ENCODE measurements around the gene RGSL1. TPM values are rescaled to one million over a fixed set of nuclear protein-coding genes. Genes with fewer than 3 reads are reported as not detected.

RGSL1 gene
- total RNA-seq, 1 donor from 2014 or later, result not detected

DNA sequence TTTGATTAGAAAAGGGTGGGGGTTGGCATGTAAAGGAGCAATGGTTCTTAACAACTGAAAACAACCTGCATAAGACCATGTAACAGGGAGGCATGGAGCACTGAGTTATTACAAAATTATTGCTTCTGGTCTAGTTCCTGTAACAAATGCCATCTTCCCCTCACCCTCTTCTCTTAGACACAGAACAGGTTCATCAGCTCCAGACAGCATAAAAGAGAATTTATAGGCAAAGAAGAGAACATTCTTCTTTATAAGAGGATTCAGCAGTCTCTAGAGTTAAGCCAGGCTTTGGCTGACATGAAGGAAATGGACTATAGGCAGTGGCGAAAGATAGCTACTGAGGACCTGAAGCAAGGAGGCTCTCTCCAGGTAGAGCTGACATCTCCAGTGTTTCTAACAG is 38.9 kb downstream of the RGSL1 start:
- Histone ChIP-seq H3K27ac (no peak overlapping the region), H3K4me3 (no peak overlapping the region), H3K9me3 (no peaks in the 10 kb centered on the region), H3K27me3 (no peaks in the 10 kb centered on the region), H3K4me1 (no peaks in the 10 kb centered on the region), H3K36me3 (no peaks in the 10 kb centered on the region)
- TF ChIP-seq POLR2A (IDR thresholded peaks at IDR 0.05), result no peak
- intact Hi-C loops (cut with DNase I), result no loop called here
- no peak for DNase-seq (ENCODE audit: extremely low spot score in 2 of 2)

DNA sequence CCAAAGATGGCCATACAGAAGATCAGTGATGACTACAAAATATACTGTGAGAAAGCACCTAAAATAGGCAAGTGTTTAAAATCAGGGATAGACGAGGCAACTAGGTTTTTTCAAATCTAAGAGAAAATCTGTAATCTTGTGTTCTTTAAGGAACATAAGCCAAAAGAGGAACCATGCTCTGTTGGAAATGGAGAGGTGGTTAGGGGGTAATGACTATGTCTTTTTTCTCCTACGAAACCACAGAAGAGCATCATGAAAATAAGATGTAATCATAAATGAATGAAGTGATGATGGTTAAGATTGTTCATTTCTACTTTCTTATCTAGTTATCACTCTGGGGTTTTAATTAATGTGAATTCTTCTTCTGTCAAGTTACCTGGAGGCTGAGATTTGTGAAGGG is 43.1 kb downstream of the RGSL1 start:
- no peaks in the 10 kb centered on the region for H3K9me3 ChIP-seq
- intact Hi-C loops (cut with DNase I), result no loop called here
- DNase-seq (ENCODE audit: extremely low spot score in 2 of 2), result no peak

DNA sequence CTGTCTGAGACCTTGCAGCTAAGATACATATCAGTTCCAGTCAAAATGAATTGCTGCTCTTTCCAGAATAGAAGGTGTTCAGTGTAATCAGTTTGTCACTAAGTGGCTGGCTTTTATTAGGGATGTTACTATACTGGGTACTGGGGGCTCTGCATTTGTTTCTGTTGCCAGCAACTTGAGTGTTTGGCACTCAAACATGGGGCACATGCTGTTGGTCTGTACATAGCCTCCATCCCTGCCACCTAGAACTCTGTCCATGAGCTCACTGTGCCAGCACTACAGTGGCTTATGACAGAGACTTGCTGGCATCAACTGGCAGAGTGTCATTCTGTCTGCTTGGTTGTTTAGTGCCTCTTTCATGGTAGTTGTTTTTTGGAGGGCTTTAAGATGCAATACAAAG is 45.1 kb downstream of the RGSL1 start:
- H3K27me3 ChIP-seq, result no peaks in the 10 kb centered on the region
- no peak for DNase-seq (ENCODE audit: extremely low spot score in 2 of 2)
- intact Hi-C loops (cut with DNase I), result no loop called here
- H3K36me3 ChIP-seq, result no peaks in the 10 kb centered on the region
- no peaks in the 10 kb centered on the region for H3K9me3 ChIP-seq
- H3K4me3 ChIP-seq, result no peak overlapping the region
- H3K4me1 ChIP-seq, result no peaks in the 10 kb centered on the region
- TF ChIP-seq POLR2A (IDR thresholded peaks at IDR 0.05) (no peak), POLR2AphosphoS5 (IDR thresholded peaks at IDR 0.05; ENCODE audit: insufficient read depth in 1 of 2, low read depth in 1 of 2) (no peak)
- TF ChIP-seq, protein P1, sequence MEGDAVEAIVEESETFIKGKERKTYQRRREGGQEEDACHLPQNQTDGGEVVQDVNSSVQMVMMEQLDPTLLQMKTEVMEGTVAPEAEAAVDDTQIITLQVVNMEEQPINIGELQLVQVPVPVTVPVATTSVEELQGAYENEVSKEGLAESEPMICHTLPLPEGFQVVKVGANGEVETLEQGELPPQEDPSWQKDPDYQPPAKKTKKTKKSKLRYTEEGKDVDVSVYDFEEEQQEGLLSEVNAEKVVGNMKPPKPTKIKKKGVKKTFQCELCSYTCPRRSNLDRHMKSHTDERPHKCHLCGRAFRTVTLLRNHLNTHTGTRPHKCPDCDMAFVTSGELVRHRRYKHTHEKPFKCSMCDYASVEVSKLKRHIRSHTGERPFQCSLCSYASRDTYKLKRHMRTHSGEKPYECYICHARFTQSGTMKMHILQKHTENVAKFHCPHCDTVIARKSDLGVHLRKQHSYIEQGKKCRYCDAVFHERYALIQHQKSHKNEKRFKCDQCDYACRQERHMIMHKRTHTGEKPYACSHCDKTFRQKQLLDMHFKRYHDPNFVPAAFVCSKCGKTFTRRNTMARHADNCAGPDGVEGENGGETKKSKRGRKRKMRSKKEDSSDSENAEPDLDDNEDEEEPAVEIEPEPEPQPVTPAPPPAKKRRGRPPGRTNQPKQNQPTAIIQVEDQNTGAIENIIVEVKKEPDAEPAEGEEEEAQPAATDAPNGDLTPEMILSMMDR (IDR thresholded peaks at IDR 0.05), result no peak
- H3K27ac ChIP-seq, result no peak overlapping the region

More for the DNA sequence above, 43.1 kb downstream of the RGSL1 start:
- no peaks in the 10 kb centered on the region for H3K36me3 ChIP-seq
- TF ChIP-seq, protein P1 (IDR thresholded peaks at IDR 0.05), result no peak
- TF ChIP-seq POLR2A (IDR thresholded peaks at IDR 0.05) (no peak), POLR2AphosphoS5 (IDR thresholded peaks at IDR 0.05; ENCODE audit: insufficient read depth in 1 of 2, low read depth in 1 of 2) (no peak)
- no peaks in the 10 kb centered on the region for H3K27me3 ChIP-seq
- H3K4me3 ChIP-seq, result no peak overlapping the region
- H3K4me1 ChIP-seq, result no peaks in the 10 kb centered on the region
- no peak overlapping the region for H3K27ac ChIP-seq

DNA sequence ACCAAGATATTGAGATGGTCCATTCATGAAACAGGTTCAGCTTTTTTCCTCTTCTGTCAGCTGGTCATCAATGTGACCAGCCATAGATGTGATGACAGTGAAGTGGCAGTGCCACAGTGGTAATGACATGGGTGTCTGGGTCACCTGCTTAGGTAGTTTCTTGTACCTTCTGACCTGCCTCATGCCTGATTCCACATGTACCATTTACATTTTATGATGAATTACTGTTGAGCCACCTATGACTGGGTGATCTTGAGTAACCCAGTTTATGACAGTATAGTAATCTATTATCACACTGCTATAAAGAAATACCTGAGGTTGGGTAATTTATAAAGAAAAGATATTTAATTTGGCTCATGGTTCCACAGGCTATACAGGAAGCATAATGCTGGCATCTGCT is 45.7 kb downstream of the RGSL1 start:
- H3K4me3 ChIP-seq, result no peak overlapping the region
- no peak overlapping the region for H3K27ac ChIP-seq
- no peaks in the 10 kb centered on the region for H3K9me3 ChIP-seq
- DNase-seq (ENCODE audit: extremely low spot score in 2 of 2), result no peak
- H3K4me1 ChIP-seq, result no peaks in the 10 kb centered on the region
- H3K27me3 ChIP-seq, result no peaks in the 10 kb centered on the region
- TF ChIP-seq, protein P1 (IDR thresholded peaks at IDR 0.05), result no peak
- TF ChIP-seq POLR2A (IDR thresholded peaks at IDR 0.05) (no peak), POLR2AphosphoS5 (IDR thresholded peaks at IDR 0.05; ENCODE audit: insufficient read depth in 1 of 2, low read depth in 1 of 2) (no peak)
- intact Hi-C loops (cut with DNase I), result no loop called here
- H3K36me3 ChIP-seq, result no peaks in the 10 kb centered on the region

DNA sequence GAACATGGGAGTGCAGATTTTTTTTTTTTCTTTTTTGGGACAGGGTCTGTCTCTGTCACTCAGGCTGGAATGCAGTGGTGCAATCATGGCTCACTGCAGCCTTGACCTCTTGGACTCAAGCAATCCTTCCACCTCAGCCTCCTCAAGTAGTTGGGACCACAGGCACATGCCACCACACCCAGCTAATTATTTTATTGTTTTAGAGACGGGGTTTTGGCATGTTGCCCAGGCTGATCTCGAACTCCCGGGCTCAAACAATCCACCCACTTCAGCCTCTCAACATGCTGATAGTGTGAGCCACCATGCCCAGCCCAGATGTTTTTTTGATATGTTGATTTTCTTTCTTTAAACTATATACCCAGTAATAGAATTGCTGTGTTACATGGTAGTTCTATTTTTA is 57.7 kb downstream of the RGSL1 start:
- no peaks in the 10 kb centered on the region for H3K9me3 ChIP-seq
- H3K4me1 ChIP-seq, result no peaks in the 10 kb centered on the region
- intact Hi-C loops (cut with DNase I), result no loop called here
- H3K27me3 ChIP-seq, result no peaks in the 10 kb centered on the region
- DNase-seq (ENCODE audit: extremely low spot score in 2 of 2), result no peak
- H3K27ac ChIP-seq, result no peak overlapping the region
- H3K36me3 ChIP-seq, result no peaks in the 10 kb centered on the region
- no peak for TF ChIP-seq POLR2A (IDR thresholded peaks at IDR 0.05)
- TF ChIP-seq, protein P1 (IDR thresholded peaks at IDR 0.05), result no peak
- no peak for TF ChIP-seq POLR2AphosphoS5 (IDR thresholded peaks at IDR 0.05; ENCODE audit: insufficient read depth in 1 of 2, low read depth in 1 of 2)
- no peak overlapping the region for H3K4me3 ChIP-seq

DNA sequence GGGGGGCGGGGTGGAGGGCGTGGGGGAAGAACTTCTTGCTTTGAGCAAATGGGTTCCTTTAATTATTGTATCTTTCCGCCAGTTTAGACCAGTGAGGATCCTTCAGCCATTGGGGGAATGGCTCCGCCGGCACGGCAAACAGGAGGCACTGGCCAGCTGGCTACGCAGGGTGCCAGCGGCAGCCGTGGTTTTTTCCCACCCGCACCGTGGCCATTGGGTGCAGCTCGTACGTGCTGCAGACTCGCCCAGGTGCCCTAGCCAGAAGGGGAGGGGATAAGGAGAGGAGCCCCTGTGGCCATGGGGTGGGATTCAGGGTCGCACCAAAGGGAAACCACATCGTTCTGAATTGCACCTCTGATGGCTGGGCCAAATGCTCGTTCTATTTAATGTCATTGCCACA is 65.6 kb downstream of the RGSL1 start:
- intact Hi-C loops (cut with DNase I), result no loop called here

More for the DNA sequence above, 65.6 kb downstream of the RGSL1 start:
- Histone ChIP-seq H3K9me3 (no peaks in the 10 kb centered on the region), H3K4me1 (no peaks in the 10 kb centered on the region), H3K27me3 (no peaks in the 10 kb centered on the region), H3K4me3 (no peak overlapping the region), H3K27ac (no peak overlapping the region), H3K36me3 (no peaks in the 10 kb centered on the region)
- TF ChIP-seq POLR2A (IDR thresholded peaks at IDR 0.05), result no peak
- TF ChIP-seq POLR2AphosphoS5 (IDR thresholded peaks at IDR 0.05; ENCODE audit: insufficient read depth in 1 of 2, low read depth in 1 of 2), result no peak
- TF ChIP-seq, protein P1 (IDR thresholded peaks at IDR 0.05), result no peak
- DNase-seq (ENCODE audit: extremely low spot score in 2 of 2), result no peak

Data from vagina (tissue), 2 donors.